ENCODE measurements around the gene ACTL6B.
"Not testable (repeated sequence)": the region's sequence is repeated elsewhere in the genome, so short reads cannot be mapped to it uniquely, and the experiment has no call there.

Gene ACTL6B

GRCh38 chr7:100671353-100672327 is 15.4 kb upstream of the ACTL6B start:
- DNase-seq (ENCODE audit: low spot score), result no peak

- no peak for DNase-seq (ENCODE audit: low spot score)
Measured at GRCh38 chr7:100670074-100670473, 13.8 kb upstream of the ACTL6B start.

DNA sequence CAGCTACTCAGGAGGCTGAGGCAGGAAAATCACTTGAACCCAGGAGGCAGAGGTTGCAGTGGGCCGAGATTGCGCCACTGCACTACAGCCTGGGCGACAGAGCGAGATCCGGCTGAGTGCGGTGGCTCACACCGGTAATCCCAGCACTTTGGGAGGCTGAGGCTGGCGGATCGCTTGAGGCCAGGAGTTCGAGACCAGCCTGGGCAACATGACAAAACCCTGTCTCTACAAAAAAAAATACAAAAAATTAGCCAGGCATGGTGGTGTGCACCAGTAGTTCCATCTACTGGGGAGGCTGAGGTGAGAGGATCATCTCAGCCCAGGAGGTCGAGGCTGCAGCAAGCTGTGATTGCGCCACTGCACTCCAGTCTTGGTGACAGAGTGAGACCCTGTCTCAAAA is 12.9 kb upstream of the ACTL6B start:
- DNase-seq (ENCODE audit: low spot score), result not testable (repeated sequence)

DNA sequence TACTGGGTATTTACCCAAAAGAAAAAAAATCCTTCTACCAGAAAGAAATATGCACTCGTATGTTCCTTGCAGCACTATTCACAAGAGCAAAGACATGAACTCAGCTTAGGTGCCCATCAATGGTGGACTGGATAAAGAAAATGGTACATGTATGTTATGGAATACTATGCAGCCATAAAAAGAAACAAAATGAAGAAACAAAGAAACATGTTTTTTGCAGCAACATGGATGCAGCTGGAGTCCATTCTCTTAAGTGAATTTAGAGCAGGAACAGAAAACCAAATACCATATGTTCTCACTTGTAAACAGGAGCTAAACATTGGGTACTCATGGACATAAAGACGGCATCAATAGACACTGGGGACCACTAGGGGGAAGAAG is 11.8 kb upstream of the ACTL6B start:
- no peak for DNase-seq (ENCODE audit: low spot score)

GRCh38 chr7:100667331-100668068 is 11.3 kb upstream of the ACTL6B start:
- DNase-seq (ENCODE audit: low spot score), result no peak

- DNase-seq (ENCODE audit: low spot score), result no peak
Measured at GRCh38 chr7:100665168-100665726, 9.0 kb upstream of the ACTL6B start.

- DNase-seq (ENCODE audit: low spot score), result not testable (repeated sequence)
Measured at GRCh38 chr7:100662194-100662776, 6.0 kb upstream of the ACTL6B start.

DNA sequence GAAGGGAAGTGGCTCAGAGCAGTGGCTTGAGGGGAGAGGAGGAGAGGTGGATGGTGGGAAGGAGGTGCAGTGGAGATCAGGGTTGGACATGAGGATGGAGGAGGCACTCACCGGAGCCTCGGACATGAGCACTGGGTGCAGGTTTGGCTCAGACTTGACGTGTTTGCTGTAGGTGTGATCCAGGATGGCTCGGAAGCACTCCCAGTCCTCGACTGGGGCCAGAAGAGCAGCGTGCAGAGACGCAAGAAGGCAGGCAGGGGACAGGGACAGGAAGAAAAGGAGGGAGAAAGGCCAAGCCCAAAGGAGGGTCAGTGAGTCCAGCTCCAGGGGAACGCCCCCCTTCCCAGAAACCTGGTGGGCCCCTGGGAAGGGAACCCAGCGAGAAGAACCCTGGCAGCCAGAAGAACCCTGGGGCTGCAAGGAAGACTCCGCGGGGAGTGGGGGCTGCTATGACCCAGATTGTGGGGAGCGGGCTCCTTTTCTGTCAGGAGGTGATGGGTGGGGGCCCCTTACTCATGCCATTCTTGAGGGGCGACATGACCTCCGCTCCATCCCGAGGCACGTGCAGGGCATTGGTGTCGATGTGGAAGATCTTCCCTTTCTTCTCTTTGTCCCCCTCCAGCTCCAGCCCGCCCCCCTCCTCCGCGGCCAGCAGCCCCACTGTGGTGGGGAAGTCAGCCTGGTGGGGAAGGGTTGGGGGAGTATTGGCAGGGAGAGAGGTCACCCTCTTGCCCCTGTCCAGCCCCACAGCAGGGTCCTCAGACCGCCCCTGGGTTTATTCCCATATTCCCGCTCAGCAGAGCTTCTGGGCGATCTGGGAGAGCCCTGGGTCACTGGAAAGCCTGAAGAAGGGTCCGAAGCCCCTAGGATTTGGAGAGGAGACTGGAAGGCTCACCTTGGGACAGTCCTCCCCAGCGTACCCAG is 1.1 kb downstream of the ACTL6B start:
- no peak for DNase-seq (ENCODE audit: low spot score)

DNA sequence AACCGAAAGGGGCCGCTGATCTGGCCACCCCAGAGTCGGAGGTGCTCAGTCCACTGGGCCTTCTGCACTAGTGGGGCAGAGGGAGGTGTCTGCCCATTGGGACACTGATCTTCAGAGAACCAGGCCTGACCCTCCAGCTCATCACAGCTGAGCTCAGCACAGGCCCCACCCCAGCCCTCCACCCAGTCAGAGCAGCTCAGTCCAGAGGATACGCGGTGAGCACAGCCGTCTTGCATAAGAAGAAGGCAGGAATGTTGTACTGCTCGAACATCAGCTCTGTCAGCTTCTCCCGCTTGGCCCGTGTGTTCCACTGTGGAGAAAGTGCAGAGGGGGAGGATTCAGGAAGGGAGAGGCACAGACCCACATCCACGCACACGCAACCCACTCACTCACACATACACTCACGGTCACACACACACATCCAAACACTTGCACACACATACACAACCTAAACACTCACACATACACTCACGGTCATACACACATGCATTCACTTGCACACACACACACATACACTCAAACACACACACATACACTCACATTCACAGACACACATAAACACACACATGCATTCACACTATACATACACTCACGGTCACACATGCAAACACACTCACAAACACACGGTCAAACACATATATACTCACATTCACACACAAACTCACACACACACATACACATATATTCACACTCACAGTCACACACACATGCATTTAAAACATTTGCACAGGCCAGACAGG is 6.3 kb downstream of the ACTL6B start:
- DNase-seq (ENCODE audit: low spot score), result no peak

DNA sequence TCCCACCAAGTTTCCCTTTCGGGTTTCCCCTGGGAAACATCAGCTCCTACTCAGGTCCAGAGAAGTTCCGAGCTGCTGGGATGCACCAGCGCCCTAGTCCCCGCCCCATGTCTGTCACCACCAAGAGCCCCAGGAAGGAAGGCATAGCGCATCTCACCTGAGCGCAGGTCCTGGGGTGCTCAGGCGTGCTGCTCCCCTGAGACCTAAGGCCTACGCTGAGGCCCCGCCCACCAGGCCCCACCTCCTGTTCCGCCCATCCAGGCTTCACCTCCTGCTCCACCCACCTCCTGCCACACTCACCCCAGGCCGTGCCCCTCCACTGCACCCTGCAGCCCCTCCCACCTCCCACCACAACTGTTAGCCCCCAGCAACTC is 13.7 kb downstream of the ACTL6B start:
- peak; percentile 4 for DNase-seq (ENCODE audit: low spot score)

- DNase-seq (ENCODE audit: low spot score), result no peak
Measured at GRCh38 chr7:100641860-100642533, 14.3 kb downstream of the ACTL6B start.

DNA sequence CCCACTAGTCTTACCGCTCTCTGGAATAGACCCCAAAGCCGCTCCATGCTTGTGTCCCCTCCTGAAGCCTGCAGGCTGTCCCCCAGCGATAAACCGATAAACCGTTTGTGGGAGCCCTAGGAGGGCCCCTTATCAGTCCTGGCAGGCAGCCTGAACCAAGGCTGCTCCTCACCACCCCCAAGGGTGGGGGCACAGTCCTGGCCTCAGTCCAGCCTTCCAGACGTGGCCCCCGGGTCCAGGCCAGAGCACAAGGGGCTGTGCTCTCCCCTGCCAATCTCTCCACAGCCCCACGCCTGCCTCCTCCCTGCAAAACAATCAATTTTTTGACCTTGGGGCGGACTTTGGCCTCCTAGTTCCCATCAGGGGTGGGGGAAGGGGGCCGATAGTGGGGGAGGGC is 14.8 kb downstream of the ACTL6B start, which contains the start of gene TFR2:
TFR2 (minus strand) TSS at position 90 of the 397 bp plus-strand sequence; CDS start at position 47, 43 bp downstream.
- no peak for DNase-seq (ENCODE audit: low spot score)

DNA sequence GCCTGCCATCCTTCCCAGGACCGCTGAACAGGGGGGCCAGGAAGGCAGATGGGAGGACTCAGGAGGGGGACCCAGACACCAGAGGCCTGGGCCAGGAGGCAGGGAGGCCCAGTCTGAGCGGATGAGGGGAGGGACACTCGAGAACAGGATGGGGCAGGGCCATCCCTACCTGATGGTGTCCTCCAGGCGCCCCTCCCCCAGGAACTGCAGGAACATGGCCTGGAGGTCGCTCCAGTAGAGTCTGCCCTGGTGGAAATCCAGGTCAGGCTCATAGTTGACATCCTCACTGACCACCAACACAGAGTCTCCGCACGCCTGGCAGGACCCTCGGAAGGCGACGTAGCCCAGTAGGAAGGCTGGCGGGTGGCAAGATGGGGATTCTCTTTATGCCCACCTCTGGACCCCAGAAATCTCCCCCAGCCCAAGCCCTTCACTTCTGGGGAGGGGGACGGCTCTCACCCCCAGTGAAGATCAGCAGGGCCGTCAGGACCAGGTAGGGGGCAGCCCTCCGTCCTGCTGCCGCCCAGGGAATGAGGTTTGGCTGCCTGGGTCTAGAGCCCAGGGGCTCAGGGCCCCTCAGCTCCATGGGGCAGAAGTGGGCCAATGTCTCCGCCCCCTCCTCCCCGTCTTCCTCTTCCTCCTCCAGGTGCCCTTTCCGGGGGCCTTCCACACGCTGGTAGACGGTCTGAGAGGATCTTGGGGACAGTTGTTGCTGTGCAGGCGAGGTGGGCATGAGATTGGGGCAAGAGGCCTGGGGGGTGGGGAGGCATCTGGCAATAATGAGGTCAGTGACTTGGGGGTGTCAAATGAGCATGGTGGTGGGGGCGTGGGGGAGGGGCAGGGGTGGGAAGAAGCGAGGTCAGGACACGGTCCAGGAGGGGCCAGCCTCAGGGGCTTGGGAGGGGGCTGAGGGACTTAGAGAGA is 15.5 kb downstream of the ACTL6B start:
- DNase-seq (ENCODE audit: low spot score), result no peak

GRCh38 chr7:100639995-100640516 is 16.2 kb downstream of the ACTL6B start:
- no peak for DNase-seq (ENCODE audit: low spot score)

GRCh38 chr7:100632951-100633717 is 23.1 kb downstream of the ACTL6B start:
- peak; percentile 56 for DNase-seq (ENCODE audit: low spot score)

- no peak for DNase-seq (ENCODE audit: low spot score)
Measured at GRCh38 chr7:100630066-100630465, 26.2 kb downstream of the ACTL6B start.

- DNase-seq (ENCODE audit: low spot score), result peak; percentile 15
Measured at GRCh38 chr7:100629117-100629716, 27.0 kb downstream of the ACTL6B start.

- DNase-seq (ENCODE audit: low spot score), result no peak
Measured at GRCh38 chr7:100627238-100627549, 29.1 kb downstream of the ACTL6B start.
